DOHH2 (cell line): Measurements from ENCODE around the gene COP1.
A peak's percentile ranks its signal among the peaks of the same experiment; 100 is the strongest.

ENCODE experiments used
- H3F3A ChIP-seq: fragments of 200-600 bp; sonication (generic), shearing (Covaris generic); 2 replicates; pipeline ENCODE4 v1.6.0; 2016; ENCODE audit warnings: antibody characterized with exemption, mild to moderate bottlenecking; ENCODE audit not compliant: control insufficient read depth, insufficient read depth
- H3K27ac ChIP-seq: fragments of 200-600 bp; sonication (generic); 2 replicates; pipeline ENCODE4 v1.5.1; 2014; ENCODE audit warnings: low read depth, mild to moderate bottlenecking, low read length, moderate library complexity
- H3K27me3 ChIP-seq: fragments of 200-600 bp; sonication (generic); 2 replicates; pipeline ENCODE4 v1.6.1; 2014; ENCODE audit warnings: mild to moderate bottlenecking, low read length, mixed read lengths; ENCODE audit not compliant: control insufficient read depth
- H3K36me3 ChIP-seq: fragments of 200-600 bp; sonication (generic); 2 replicates; pipeline ENCODE4 v1.6.1; 2014; ENCODE audit warnings: mild to moderate bottlenecking, low read length, moderate library complexity, mixed read lengths; ENCODE audit not compliant: control insufficient read depth
- H3K4me1 ChIP-seq: fragments of 200-600 bp; sonication (generic); 2 replicates; pipeline ENCODE4 v1.6.1; 2014; ENCODE audit warnings: mild to moderate bottlenecking, low read length, mixed read lengths; ENCODE audit not compliant: control insufficient read depth
- H3K4me2 ChIP-seq: fragments of 200-600 bp; sonication (generic); 2 replicates; pipeline ENCODE4 v1.6.0; 2014; ENCODE audit warnings: mild to moderate bottlenecking, low read length, moderate library complexity
- H3K4me3 ChIP-seq: fragments of 200-600 bp; sonication (generic); 2 replicates; pipeline ENCODE4 v1.5.1; 2014; ENCODE audit warnings: mild to moderate bottlenecking, low read length, mixed read lengths
- H3K79me2 ChIP-seq: fragments of 200-600 bp; sonication (generic); 2 replicates; pipeline ENCODE4 v1.6.1; 2014; ENCODE audit warnings: mild to moderate bottlenecking, low read length, mixed read lengths; ENCODE audit not compliant: control insufficient read depth
- H3K9me2 ChIP-seq: fragments of 200-600 bp; sonication (generic); replicated peaks from 2 replicates; pipeline ENCODE4 v1.6.1; 2014; ENCODE audit warnings: mild to moderate bottlenecking, low read length, mixed read lengths; ENCODE audit not compliant: control insufficient read depth
- H3K9me3 ChIP-seq: fragments of 200-600 bp; sonication (generic); 2 replicates; pipeline ENCODE4 v1.6.1; 2014; ENCODE audit warnings: antibody characterized with exemption, low read length, mixed read lengths; ENCODE audit not compliant: control insufficient read depth, insufficient read depth
- H4K20me1 ChIP-seq: fragments of 200-600 bp; sonication (generic); 2 replicates; pipeline ENCODE4 v1.6.0; 2014; ENCODE audit warnings: low read depth, mild to moderate bottlenecking, antibody characterized with exemption, low read length, moderate library complexity; ENCODE audit not compliant: control insufficient read depth, insufficient read depth
- CTCF ChIP-seq: fragments of 200-600 bp; sonication (generic); IDR thresholded peaks from one replicate; pipeline ENCODE4 v1.5.1; 2014; ENCODE audit warnings: antibody characterized with exemption, mild to moderate bottlenecking, low read depth, low read length; ENCODE audit not compliant: poor library complexity, severe bottlenecking
- EZH2phosphoT487 ChIP-seq: fragments of 200-600 bp; sonication (generic); IDR thresholded peaks from 2 replicates; pipeline ENCODE4 v1.6.1; 2017; ENCODE audit warnings: borderline replicate concordance, mild to moderate bottlenecking, antibody characterized with exemption, low read length, moderate library complexity, mixed read lengths

Gene COP1

GRCh38 chr1:176187001-176187400, 20.1 kb downstream of the COP1 start:
- peaks cover 97% of the 10 kb centered on the region for H3K79me2 ChIP-seq
- TF ChIP-seq CTCF (no peak), EZH2phosphoT487 (no peak)
- no peaks in the 10 kb centered on the region for H3K9me3 ChIP-seq
- H3K4me2 ChIP-seq, result peak overlapping the region; percentile 47
- H3F3A ChIP-seq, result 0 out of 2 replicates have a peak, but pooled peaks cover 2% of the 10 kb centered on the region
- H3K27ac ChIP-seq, result no peak overlapping the region
- H3K36me3 ChIP-seq, result peaks cover 18% of the 10 kb centered on the region
- no peaks in the 10 kb centered on the region for H3K9me2 ChIP-seq
- peaks cover 71% of the 10 kb centered on the region for H3K4me1 ChIP-seq
- peaks cover 5% of the 10 kb centered on the region; the same call in 1 of the 2 replicates for H4K20me1 ChIP-seq
- H3K27me3 ChIP-seq, result no peaks in the 10 kb centered on the region
- H3K4me3 ChIP-seq, result no peak overlapping the region

GRCh38 chr1:176183618-176184017, 23.5 kb downstream of the COP1 start:
- 0 out of 2 replicates have a peak, but pooled peaks cover 2% of the 10 kb centered on the region for H3F3A ChIP-seq
- H3K9me3 ChIP-seq, result no peaks in the 10 kb centered on the region
- no peaks in the 10 kb centered on the region for H3K9me2 ChIP-seq
- no peaks in the 10 kb centered on the region for H3K27me3 ChIP-seq
- peaks cover 94% of the 10 kb centered on the region for H3K79me2 ChIP-seq
- peaks cover 37% of the 10 kb centered on the region for H3K36me3 ChIP-seq
- no peak overlapping the region for H3K4me2 ChIP-seq
- H4K20me1 ChIP-seq, result peaks cover 5% of the 10 kb centered on the region; the same call in 1 of the 2 replicates
- TF ChIP-seq CTCF (no peak), EZH2phosphoT487 (no peak)
- H3K4me1 ChIP-seq, result peaks cover 65% of the 10 kb centered on the region
- H3K4me3 ChIP-seq, result no peak overlapping the region
- H3K27ac ChIP-seq, result no peak overlapping the region

GRCh38 chr1:176178316-176178715, 28.8 kb downstream of the COP1 start:
- no peaks in the 10 kb centered on the region for H3K9me2 ChIP-seq
- peaks cover 89% of the 10 kb centered on the region for H3K79me2 ChIP-seq
- H3K27me3 ChIP-seq, result no peaks in the 10 kb centered on the region
- peak overlapping the region; percentile 45 for H3K4me3 ChIP-seq
- H3K4me1 ChIP-seq, result peaks cover 46% of the 10 kb centered on the region
- H4K20me1 ChIP-seq, result no peaks in the 10 kb centered on the region
- peak overlapping the region; percentile 69 for H3K4me2 ChIP-seq
- H3K36me3 ChIP-seq, result peaks cover 67% of the 10 kb centered on the region
- peak overlapping the region; percentile 66 for H3K27ac ChIP-seq
- no peak for TF ChIP-seq CTCF
- no peak for TF ChIP-seq EZH2phosphoT487
- no peaks in the 10 kb centered on the region for H3K9me3 ChIP-seq
- no peaks in the 10 kb centered on the region for H3F3A ChIP-seq
